Subcutaneous abdominal adipose tissue (tissue), 5 donors: ENCODE measurements around the gene COL9A3.

Experiments
- H3K27ac ChIP-seq: one replicate; pipeline ENCODE4 v1.7.0; 2013; ENCODE audit warnings: low read depth, mild to moderate bottlenecking, inconsistent platforms, low read length, moderate library complexity
- H3K27me3 ChIP-seq, 5 donors: one replicate each; pipeline ENCODE4 v1.7.0; 2013; ENCODE audit warnings: low read length in 5 of 5, inconsistent platforms in 1 of 5; ENCODE audit not compliant: control insufficient read depth in 5 of 5, insufficient read depth in 4 of 5
- H3K36me3 ChIP-seq, 5 donors: one replicate each; pipeline ENCODE4 v1.7.0; 2013; ENCODE audit warnings: low read length in 5 of 5; ENCODE audit not compliant: control insufficient read depth in 5 of 5, insufficient read depth in 5 of 5
- H3K4me1 ChIP-seq, 5 donors: one replicate each; pipeline ENCODE4 v1.7.0; 2013; ENCODE audit warnings: low read length in 5 of 5, mild to moderate bottlenecking in 3 of 5, moderate library complexity in 1 of 5; ENCODE audit not compliant: control insufficient read depth in 5 of 5, insufficient read depth in 5 of 5
- H3K4me3 ChIP-seq, 5 donors: one replicate each; pipeline ENCODE4 v1.7.0; 2013; ENCODE audit warnings: low read length in 5 of 5, low read depth in 1 of 5
- H3K9ac ChIP-seq, 5 donors: one replicate each; pipeline ENCODE4 v1.7.0; 2013; ENCODE audit warnings: low read length in 5 of 5, mild to moderate bottlenecking in 4 of 5, moderate library complexity in 3 of 5
- H3K9me3 ChIP-seq, 5 donors: one replicate each; pipeline ENCODE4 v1.7.0; 2013; ENCODE audit warnings: low read length in 5 of 5; ENCODE audit not compliant: control insufficient read depth in 5 of 5
- donor health status: healthy.
- donor health status: healthy.
- donor health status: healthy.
- donor health status: healthy.
- donor health status: healthy.

COL9A3 gene

DNA sequence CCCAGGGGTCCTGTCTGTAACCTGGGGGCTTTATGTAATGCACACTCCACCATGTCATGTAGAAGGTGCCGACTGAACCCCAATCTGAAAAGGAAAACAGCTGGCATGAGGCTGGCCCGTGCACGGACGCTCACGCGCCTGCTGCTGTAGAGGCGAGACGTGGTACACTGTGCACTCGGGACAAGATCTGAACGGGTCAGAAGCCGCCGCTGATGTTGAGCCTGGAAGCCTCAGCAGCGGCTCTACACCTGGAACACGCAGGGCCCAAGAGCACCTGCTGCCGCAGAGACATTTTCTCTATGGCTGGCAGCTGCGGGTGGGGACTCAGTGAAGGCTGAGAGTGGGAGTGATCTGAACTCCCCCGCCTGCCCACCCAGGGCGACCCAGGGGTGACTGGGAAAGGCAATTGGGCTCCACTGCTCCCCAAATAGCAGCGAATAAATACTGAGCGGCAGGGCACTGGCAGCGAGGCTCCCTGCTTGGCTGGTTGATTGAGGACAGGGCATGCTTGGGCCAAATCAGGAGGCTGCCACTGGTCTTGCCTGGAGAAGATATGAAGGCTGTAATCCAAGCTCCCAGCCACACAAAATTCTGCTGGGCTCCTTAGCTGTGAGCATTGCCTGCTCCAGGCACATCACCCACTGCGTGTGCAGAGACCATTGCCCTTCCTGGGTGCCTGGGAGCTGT is 14.7 kb upstream of the COL9A3 start:
- H3K27ac ChIP-seq: no peak overlapping the region
- H3K4me3 ChIP-seq: no peak overlapping the region
- no peaks in the 10 kb centered on the region for H3K27me3 ChIP-seq
- H3K36me3 ChIP-seq: peaks cover 0 to 40% (median 31%) of the 10 kb centered on the region in 5 donors
- H3K9me3 ChIP-seq: no peaks in the 10 kb centered on the region
- no peak overlapping the region for H3K9ac ChIP-seq
- peaks cover 7 to 38% (median 32%) of the 10 kb centered on the region in 5 donors for H3K4me1 ChIP-seq

DNA sequence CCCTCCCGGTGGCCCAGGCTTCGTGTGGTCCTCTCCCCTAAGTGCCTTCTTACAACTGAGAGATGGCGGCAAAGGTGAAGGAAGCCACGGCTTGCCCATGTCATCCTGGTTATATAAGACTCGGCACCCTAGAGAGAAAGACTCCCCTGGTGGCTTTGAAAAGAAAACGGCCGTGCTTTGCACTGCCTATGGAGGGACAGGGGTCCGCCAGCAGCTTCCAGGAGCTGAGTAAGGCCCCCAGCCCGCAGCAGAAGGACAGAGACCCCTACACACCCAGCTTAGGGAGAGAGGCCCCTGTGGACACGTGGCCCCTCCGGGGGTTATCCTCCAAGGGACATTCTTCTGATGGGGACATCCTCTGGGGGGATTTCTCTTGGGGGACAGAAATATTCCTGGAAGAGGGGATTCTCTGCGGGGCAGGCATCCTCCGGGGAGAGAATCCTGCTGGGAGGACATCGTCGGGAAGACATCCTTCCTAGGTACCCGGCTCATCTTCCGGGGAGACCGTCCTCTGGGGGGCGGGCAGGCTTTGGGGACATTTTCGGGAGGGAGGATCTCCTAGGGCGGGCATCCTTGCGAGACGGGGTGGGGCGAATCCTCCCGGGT is 12.7 kb upstream of the COL9A3 start:
- Histone ChIP-seq H3K27ac (no peak overlapping the region), H3K36me3 (peaks cover 0 to 42% (median 30%) of the 10 kb centered on the region in 5 donors), H3K4me3 (peak overlapping the region; percentile 39 to 95 (median 57)), H3K4me1 (peaks cover 7 to 39% (median 30%) of the 10 kb centered on the region in 5 donors), H3K9ac (peak overlapping the region in 2 of 5 donors; percentile 17 to 35), H3K27me3 (no peaks in the 10 kb centered on the region), H3K9me3 (no peaks in the 10 kb centered on the region)

DNA sequence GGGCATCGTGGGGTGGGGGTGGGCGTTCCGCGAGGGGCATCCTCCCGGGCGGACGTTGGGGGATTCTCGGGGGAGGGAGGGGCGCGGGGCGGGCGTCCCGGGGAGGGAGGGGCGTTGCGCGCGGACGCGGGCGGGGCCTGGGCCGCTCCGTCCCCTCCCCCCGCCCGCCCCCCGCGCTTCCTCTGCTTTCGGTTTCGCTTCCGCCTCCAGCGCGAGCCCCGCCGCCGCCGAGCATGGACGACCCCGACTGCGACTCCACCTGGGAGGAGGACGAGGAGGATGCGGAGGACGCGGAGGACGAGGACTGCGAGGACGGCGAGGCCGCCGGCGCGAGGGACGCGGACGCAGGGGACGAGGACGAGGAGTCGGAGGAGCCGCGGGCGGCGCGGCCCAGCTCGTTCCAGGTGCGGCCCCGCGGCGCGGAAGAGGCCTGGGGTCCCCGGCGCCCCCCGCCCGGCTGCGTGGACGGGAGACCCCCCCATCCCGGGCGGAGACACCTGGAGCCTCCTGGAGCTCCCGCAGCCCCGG is 12.2 kb upstream of the COL9A3 start, which contains the start of gene OGFR:
Gene OGFR (plus strand): TSS at position 209 of the 528 bp plus-strand sequence. CDS start 25 bp downstream, at position 234.
- H3K9me3 ChIP-seq: no peaks in the 10 kb centered on the region
- peaks cover 0 to 42% (median 30%) of the 10 kb centered on the region in 5 donors for H3K36me3 ChIP-seq
- no peaks in the 10 kb centered on the region for H3K27me3 ChIP-seq
- peak within 1 kb of the TSS; percentile 63 to 86 (median 83) for H3K9ac ChIP-seq
- H3K27ac ChIP-seq: peak within 1 kb of the TSS; percentile 72
- peak within 1 kb of the TSS; percentile 50 to 95 (median 87) for H3K4me3 ChIP-seq
- peaks cover 7 to 39% (median 30%) of the 10 kb centered on the region in 5 donors for H3K4me1 ChIP-seq

DNA sequence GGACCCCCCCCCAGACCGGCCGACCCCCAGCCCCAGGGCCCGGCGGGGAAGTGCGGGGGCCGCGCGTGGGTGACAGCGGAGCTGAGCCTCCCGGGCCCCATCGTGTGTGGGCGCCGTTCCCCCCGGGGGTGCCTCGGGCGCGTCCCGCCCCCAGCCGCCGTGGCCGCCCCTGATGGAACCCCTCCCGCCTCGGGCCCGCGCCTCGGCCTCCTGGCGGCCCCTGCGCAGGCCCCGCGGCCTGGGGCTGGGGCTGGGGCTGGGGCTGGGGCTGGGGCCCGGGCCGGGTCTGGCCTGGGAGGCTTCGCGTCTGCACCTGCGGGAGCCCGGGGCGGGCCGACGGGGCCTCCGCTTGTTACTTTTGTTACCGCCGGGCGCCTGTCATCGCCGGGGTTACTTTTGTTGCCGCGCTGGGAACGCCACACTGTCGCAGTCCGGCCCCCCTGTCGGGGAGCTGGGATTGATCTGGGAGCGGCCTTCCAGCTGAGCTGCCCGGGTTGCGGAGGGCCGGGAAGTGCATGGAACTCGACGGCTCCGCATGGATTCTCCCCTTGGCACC is 11.6 kb upstream of the COL9A3 start:
- Histone ChIP-seq H3K27ac (peak overlapping the region; percentile 72), H3K9me3 (no peaks in the 10 kb centered on the region), H3K9ac (peak overlapping the region; percentile 63 to 86 (median 83)), H3K27me3 (no peaks in the 10 kb centered on the region), H3K4me3 (peak overlapping the region in 4 of 5 donors; percentile 78 to 95 (median 88)), H3K36me3 (peaks cover 0 to 42% (median 30%) of the 10 kb centered on the region in 5 donors), H3K4me1 (peaks cover 7 to 39% (median 30%) of the 10 kb centered on the region in 5 donors)

DNA sequence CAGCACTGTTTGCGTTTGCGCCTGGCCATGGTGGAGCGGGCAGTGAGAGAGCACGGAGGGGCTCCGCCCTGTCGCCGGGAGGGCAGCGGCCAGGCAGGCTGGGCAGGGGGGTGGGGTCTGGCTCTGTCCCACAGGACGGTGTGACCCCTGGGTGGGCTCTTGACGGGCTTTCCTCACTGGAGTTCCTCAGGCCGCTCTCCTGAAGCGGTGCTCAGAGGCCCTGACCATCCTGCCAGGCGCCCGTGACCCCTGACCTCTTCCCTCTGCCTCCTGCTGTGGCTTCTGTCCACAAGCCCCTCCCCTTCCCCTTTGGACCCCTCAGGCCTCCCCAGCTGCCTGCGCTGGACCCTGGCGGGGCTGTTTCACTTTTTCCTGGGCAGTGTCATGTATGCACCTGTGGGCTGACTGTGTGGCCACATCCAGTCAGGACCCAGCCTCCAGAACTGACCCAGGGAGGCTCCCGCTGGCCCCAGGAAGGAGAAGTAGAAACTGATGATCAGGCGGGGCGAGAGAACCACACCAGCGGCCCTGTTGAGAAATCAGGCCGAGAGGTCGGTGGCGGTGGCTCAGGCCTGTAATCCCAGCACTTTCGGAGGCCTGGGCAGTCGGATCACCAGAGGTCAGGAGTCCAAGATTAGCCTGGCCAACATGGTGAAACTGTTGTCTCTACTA is 11.0 kb upstream of the COL9A3 start:
- Histone ChIP-seq H3K4me1 (peaks cover 7 to 39% (median 30%) of the 10 kb centered on the region in 5 donors), H3K27ac (peak overlapping the region; percentile 72), H3K36me3 (peaks cover 0 to 43% (median 33%) of the 10 kb centered on the region in 5 donors)

DNA sequence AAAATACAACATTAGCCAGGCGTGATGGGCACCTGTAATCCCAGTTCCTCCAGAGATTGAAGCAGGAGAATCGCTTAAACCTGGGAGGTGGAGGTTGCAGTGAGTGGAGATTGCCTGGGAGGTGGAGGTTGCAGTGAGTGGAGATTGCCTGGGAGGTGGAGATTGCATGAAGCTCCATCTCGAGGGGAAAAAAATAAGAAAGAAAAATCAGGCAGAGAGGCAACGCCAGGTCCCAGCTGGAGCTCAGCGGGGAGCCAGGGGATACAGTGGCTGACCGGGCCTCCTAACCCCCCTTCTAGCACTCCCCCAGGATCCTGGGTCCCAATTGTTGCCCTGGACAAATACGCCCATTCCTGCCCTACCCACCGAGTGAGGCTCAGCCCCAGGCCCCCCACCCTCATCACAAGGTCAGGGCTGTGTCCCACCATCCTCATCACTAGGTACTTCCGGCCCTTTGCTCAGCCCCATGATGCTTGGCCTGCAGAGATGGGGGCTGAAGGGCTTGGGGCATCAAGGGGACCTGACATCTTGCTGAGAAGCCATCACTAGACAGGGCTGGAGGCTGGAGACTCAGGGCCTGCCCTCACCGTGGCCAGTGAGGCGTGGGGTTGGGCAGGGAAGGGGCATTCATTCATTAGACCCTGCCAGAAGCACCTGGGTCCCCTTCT is 10.3 kb upstream of the COL9A3 start:
- Histone ChIP-seq H3K27ac (peak overlapping the region; percentile 72), H3K4me3 (peak overlapping the region; percentile 26 to 95 (median 87)), H3K27me3 (no peaks in the 10 kb centered on the region), H3K9ac (peak overlapping the region; percentile 63 to 86 (median 83)), H3K36me3 (peaks cover 0 to 43% (median 33%) of the 10 kb centered on the region in 5 donors), H3K9me3 (no peaks in the 10 kb centered on the region), H3K4me1 (peaks cover 7 to 39% (median 30%) of the 10 kb centered on the region in 5 donors)

More for the DNA sequence above, 11.0 kb upstream of the COL9A3 start:
- no peaks in the 10 kb centered on the region for H3K9me3 ChIP-seq
- H3K4me3 ChIP-seq: peak overlapping the region; percentile 26 to 95 (median 87)
- no peaks in the 10 kb centered on the region for H3K27me3 ChIP-seq
- peak overlapping the region; percentile 63 to 86 (median 83) for H3K9ac ChIP-seq

DNA sequence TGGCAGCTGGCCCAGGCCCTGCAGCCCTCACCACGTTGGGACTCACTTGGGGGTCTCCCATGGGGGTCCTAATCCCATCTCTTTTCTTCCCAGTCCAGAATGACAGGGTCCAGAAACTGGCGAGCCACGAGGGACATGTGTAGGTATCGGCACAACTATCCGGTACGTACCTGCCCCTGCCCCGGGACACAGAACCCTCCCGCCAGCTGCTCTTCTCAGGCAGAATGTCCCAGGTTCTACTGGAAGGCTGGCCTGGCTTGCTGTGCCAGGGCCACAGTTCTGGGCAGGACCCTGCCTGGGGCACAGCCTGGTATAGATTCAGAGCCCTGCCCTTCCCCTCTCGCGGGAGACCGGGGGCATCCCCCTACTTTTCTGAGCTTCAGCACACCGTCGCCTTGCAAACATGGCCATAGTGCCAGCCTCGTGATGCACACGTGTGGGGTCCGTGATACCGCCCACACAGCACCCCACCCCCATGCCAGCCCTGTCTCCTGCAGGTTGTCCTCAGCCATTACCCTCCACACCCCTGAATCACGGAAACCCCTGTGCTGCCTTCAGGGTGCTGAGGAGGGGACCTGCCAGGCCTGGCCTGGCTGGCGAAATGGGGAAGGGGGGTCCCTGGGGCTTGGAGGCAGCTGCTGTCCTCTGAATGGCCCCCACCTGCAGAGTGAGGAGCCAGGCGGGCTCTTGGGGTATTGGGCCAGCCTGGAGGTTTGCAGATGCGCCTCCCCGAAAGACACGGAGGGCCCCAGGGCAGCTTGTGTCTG is 9.2 kb upstream of the COL9A3 start:
- peaks cover 0 to 53% (median 44%) of the 10 kb centered on the region in 5 donors for H3K36me3 ChIP-seq
- no peaks in the 10 kb centered on the region for H3K9me3 ChIP-seq
- H3K4me3 ChIP-seq: no peak overlapping the region
- no peaks in the 10 kb centered on the region for H3K27me3 ChIP-seq
- H3K27ac ChIP-seq: no peak overlapping the region
- peaks cover 7 to 39% (median 30%) of the 10 kb centered on the region in 5 donors for H3K4me1 ChIP-seq
- H3K9ac ChIP-seq: peak overlapping the region in 3 of 5 donors; percentile 30 to 84 (median 83)

DNA sequence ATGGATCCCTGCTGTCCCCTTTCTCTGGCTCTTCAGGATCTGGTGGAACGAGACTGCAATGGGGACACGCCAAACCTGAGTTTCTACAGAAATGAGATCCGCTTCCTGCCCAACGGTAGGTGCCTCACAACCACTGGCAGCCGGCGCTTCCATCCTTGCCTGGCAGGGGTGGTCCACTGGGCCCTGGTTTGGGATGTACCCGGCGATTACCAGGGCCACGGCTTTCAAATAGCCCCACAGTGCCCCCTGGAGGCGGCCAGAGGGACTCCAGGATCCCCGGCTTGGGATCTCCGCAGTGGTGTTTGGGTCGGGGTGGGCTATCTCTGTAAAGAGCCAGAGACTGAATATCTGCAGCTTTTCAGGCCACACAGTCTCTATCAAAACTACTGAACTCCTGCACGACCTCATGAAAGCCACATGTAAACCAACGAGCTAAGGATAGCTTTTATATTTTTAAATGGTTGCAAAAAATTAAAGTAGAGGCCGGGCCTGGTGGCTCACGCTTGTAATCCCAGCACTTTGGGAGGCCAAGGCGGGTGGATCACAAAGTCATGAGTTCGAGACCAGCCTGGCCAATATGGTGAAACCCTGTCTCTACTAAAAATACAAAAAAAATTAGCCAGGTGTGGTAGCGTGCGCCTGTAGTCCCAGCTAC is 8.5 kb upstream of the COL9A3 start:
- no peaks in the 10 kb centered on the region for H3K9me3 ChIP-seq
- no peak overlapping the region for H3K9ac ChIP-seq
- no peaks in the 10 kb centered on the region for H3K27me3 ChIP-seq
- H3K27ac ChIP-seq: no peak overlapping the region
- H3K36me3 ChIP-seq: peaks cover 0 to 58% (median 50%) of the 10 kb centered on the region in 5 donors
- peaks cover 7 to 36% (median 30%) of the 10 kb centered on the region in 5 donors for H3K4me1 ChIP-seq
- H3K4me3 ChIP-seq: no peak overlapping the region
